Keratinocyte (primary cell): Measurements from ENCODE around the gene MGRN1.

ENCODE experiments used
- CTCF ChIP-seq, 3 experiments: IDR thresholded peaks in 1 of 3; conservative IDR thresholded peaks in 1 of 3; optimal IDR thresholded peaks in 1 of 3; 2 replicates in 2 of 3; 3 replicates in 1 of 3; pipeline versions ENCODE3 to v1.5.1; 2011; ENCODE audit warnings: low read length in 3 of 3, mild to moderate bottlenecking in 3 of 3, moderate library complexity in 2 of 3, control low read depth in 1 of 3, inconsistent platforms in 1 of 3; ENCODE audit not compliant: insufficient read depth in 2 of 3; ENCODE audit errors: extremely low read depth in 1 of 3
- EZH2 ChIP-seq: IDR thresholded peaks from one replicate; pipeline ENCODE4 v1.6.1; 2012; ENCODE audit warnings: inconsistent platforms, mild to moderate bottlenecking, low read length, moderate library complexity

- no peak for TF ChIP-seq CTCF (optimal IDR thresholded peaks at IDR 0.05 in 1 of 3, IDR thresholded peaks at IDR 0.05 in 1 of 3, conservative IDR thresholded peaks at IDR 0.05 in 1 of 3; ENCODE audit: extremely low read depth in 1 of 3, insufficient read depth in 2 of 3, low read length in 3 of 3)
- TF ChIP-seq EZH2, result no peak
Measured at GRCh38 chr16:4729876-4730275, 105.2 kb downstream of the MGRN1 start.
